GM18519 (cell line): ENCODE results near the gene PRM2.

Source experiments
- ATAC-seq: cut with Tn5 transposase; IDR thresholded peaks from one replicate; pipeline ENCODE4 v1.9.1; 2021; ENCODE audit warnings: mild to moderate bottlenecking, moderate library complexity; ENCODE audit not compliant: unreplicated experiment, low FRiP score

PRM2 gene

GRCh38 chr16:11250786-11251524 lies 25.3 kb downstream of the PRM2 start:
- ATAC-seq, result no peak

- no peak for ATAC-seq
These were observed 26.0 kb downstream of the PRM2 start for GRCh38 chr16:11250091-11250785.

GRCh38 chr16:11249233-11250061 lies 26.8 kb downstream of the PRM2 start:
- ATAC-seq, result no peak

GRCh38 chr16:11248133-11248532 lies 28.1 kb downstream of the PRM2 start:
- ATAC-seq, result no peak

- no peak for ATAC-seq
These were observed 30.3 kb downstream of the PRM2 start for GRCh38 chr16:11245988-11246387.

GRCh38 chr16:11245222-11245737 lies 31.0 kb downstream of the PRM2 start:
- no peak for ATAC-seq

GRCh38 chr16:11242658-11243057 lies 33.6 kb downstream of the PRM2 start:
- ATAC-seq, result no peak

- no peak for ATAC-seq
These were observed 34.6 kb downstream of the PRM2 start for GRCh38 chr16:11241480-11242204.

- no peak for ATAC-seq
These were observed 35.4 kb downstream of the PRM2 start for GRCh38 chr16:11240636-11241473.

- ATAC-seq, result no peak
These were observed 36.3 kb downstream of the PRM2 start for GRCh38 chr16:11239644-11240632.

- no peak for ATAC-seq
These were observed 37.7 kb downstream of the PRM2 start for GRCh38 chr16:11238272-11239202.

GRCh38 chr16:11236461-11237254 lies 39.6 kb downstream of the PRM2 start:
- no peak for ATAC-seq

- ATAC-seq, result no peak
These were observed 40.6 kb downstream of the PRM2 start for GRCh38 chr16:11235703-11235991.

- no peak for ATAC-seq
These were observed 41.2 kb downstream of the PRM2 start for GRCh38 chr16:11234884-11235702.

GRCh38 chr16:11233727-11234376 lies 42.4 kb downstream of the PRM2 start:
- no peak for ATAC-seq
